NCI-H524 treated with DMSO at 0.1 percent for 48 hours (cell line): ENCODE results near the gene PXMP2.
A peak's percentile ranks its signal among the peaks of the same experiment; 100 is the strongest.

Source experiments
- DNase-seq: peaks from one replicate; lab custom pipeline; 2025; lab: John Stamatoyannopoulos, UW

Gene PXMP2

DNA sequence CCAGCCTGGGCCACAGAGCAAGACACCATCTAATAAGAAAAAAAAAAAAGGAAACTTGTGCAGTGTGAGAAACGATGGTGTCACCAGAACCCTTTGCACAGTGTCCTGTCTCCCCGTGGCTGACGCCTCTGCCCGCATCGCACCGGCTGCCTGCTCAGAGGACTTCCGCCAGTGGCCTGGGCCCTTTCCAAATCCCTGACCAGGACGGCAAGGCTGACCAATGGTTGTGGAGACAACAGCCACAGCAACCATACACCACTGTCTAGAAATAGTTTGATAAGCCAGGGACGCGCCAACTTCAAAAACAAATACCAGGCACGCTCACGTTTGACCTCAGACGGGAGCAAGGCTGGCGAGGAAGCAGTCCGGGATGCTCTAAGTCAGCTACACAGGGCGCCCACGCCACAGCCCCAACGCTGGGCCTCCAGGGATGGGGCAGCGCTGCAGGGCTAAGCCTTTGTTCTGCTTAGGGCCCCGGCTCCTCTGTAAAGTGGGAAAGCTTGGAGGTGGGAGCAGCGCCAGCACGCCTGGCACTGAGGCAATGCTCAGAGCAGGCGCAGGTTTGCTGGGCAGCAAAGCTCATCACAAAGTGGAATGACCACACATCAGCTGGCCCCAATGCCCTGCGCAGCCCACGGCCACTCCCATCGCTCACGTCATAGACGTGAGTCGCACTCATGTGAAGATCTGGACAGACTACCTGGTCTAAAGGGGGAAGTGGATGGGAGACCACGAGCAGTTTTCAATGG, 35.8 kb downstream of the PXMP2 start:
- no peak for DNase-seq

DNA sequence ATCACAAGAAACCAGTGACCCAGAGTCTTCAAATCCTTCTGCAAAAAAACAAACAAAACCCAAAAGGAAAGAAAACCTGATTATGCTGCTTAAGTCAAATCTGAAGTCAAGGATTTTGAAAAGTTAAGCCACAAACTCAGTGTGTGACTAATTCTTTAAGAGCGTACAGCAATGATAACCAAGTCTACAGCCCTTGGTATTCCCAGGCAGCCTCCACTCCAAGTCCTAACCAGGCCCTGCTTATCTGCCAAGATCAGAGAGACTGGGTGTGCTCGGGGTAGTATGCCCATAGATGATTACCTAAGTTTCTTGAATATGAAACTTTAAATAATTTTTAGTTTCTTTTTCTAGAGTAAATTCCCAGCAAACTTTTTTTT, 36.4 kb downstream of the PXMP2 start:
- no peak for DNase-seq

- DNase-seq: peak; percentile 36
These were observed 37.3 kb downstream of the PXMP2 start for GRCh38 chr12:132724506-132725241.

- no peak for DNase-seq
These were observed 39.0 kb downstream of the PXMP2 start for GRCh38 chr12:132726386-132726785.

DNA sequence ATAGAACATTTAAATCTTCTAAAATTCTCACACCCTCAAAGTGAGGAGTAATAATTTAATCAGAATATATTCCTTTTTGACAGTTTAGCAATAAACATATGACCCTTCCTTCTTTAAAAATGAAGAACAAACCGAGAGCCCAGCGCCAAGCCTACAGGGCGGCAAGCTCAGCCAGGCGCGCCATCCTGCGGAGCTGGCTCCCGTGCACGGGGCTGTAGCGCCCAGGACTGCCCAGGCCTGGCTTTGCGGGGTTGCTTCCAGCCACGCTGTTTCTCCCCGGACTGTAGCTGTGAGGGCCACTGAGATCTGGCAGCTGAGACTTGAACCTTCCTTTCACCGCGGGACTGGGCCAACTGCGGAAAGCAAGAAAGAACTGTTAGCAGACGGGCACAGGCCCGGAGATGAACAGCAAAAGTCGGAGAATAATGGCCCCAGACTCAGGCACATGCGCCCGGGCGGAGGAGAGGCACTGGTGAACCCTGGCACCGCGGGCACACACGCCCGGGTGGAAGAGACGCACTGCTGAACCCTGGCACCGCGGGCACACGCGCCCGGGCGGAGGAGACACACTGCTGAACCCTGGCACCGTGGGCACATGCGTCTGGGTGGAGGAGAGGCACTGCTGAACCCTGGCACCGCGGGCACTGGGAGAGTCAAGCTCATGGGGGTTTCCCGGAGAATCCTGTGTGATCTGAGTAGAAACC, 39.9 kb downstream of the PXMP2 start:
- DNase-seq: no peak

DNA sequence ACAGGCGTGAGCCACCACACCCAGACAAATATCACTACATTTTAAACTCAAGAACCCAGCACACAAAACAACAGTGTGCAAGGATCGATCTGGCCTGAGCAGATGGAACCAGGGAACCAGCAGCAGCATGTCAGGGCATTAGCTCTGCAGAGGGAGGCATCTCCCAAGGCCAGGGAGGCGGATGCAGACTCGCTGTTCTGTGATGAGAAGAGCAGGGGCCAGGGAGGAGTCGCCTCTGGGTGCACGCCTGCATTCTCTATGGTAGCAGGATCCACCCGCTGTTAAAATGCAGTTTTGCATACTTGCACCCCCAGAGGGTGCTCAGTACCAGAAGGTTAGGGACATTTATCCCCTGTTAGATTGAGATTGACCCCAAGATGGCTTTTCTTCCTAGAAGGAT, 41.1 kb downstream of the PXMP2 start:
- no peak for DNase-seq

DNA sequence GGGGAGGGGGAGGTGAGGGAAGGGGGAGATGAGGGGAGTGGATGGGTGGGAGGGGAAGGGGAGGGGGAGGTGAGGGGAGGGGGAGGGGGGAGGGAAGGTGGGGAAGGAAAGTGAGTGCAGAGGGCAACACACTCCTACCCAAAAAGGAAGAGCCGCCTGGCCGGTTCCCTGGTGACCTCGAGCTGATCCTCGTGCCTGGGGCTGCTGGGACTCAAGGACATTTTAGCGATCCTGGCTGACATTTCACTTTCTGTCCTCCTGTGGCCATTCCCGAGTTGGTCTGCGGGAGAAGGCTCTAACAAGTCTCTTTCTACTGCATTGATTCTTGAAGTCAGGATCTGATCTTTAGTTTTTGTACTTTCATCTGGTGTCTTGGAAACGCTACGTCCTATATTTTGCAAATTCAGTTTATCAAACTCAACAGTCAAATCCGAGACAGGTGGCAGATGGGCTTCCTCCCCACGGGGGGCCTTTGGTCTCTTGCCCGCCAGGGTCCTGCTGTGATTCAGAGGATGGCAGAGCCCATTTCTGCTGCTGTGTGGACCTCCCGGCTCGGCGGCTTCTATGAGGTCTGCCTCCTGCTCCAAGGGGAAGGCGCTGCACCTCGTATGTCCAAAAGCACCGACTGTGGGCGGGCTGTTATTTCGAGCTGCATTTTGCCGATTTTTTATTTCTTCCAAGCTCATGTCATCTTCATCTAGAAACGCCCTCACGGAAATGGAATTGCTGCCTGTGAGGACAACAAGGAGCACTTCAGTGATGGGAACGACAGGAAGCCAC, 42.3 kb downstream of the PXMP2 start:
- DNase-seq: peak; percentile 18

DNA sequence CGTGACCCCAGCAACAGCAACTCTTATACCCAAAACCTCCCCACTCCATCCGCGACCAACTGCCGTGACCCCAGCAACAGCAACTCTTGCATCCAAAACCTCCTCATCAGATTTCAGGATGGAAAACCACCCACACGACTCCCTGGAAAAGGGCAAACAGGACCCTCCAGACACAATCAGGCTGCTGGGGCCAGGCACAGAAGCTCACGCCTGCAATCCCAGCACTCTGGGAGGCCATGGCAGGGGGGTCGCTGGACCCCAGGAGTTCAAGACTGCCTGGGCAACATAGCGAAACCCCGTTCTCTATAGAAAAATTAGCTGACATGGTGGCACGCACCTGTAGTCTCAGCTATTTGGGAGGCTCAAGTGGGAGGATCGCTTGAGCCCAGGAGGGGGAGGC, 43.0 kb downstream of the PXMP2 start:
- no peak for DNase-seq

GRCh38 chr12:132731574-132731973, 44.2 kb downstream of the PXMP2 start:
- DNase-seq: no peak

DNA sequence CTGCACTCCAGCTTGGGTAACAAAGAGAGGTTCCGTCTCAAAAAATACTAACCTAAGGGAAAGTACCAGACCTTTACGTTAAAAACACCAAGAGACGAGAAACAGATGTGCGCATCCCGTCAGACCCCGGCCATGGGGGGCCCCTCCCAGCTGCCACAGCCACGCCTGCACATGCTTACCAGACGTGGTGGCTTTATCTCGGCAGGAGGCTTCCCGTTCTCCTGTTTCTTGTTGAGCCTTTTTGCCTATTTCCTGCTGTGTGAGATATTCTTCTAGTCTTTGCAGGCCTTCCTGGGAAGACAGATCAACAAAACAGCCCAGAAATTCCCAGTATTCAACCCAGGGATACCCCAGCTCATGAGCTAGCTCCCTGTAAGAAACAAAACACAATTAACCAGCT, 46.8 kb downstream of the PXMP2 start:
- DNase-seq: no peak

- no peak for DNase-seq
These were observed 48.1 kb downstream of the PXMP2 start for GRCh38 chr12:132735496-132735895.

GRCh38 chr12:132736378-132736777, 49.0 kb downstream of the PXMP2 start:
- no peak for DNase-seq

- DNase-seq: no peak
These were observed 49.5 kb downstream of the PXMP2 start for GRCh38 chr12:132736913-132737312.

- no peak for DNase-seq
These were observed 52.4 kb downstream of the PXMP2 start for GRCh38 chr12:132739600-132740312.

GRCh38 chr12:132740313-132740646, 52.9 kb downstream of the PXMP2 start:
- DNase-seq: no peak

GRCh38 chr12:132740652-132741051, 53.3 kb downstream of the PXMP2 start:
- DNase-seq: no peak

GRCh38 chr12:132741620-132742019, 54.2 kb downstream of the PXMP2 start:
- DNase-seq: no peak

GRCh38 chr12:132743831-132744230, 56.4 kb downstream of the PXMP2 start:
- no peak for DNase-seq

DNA sequence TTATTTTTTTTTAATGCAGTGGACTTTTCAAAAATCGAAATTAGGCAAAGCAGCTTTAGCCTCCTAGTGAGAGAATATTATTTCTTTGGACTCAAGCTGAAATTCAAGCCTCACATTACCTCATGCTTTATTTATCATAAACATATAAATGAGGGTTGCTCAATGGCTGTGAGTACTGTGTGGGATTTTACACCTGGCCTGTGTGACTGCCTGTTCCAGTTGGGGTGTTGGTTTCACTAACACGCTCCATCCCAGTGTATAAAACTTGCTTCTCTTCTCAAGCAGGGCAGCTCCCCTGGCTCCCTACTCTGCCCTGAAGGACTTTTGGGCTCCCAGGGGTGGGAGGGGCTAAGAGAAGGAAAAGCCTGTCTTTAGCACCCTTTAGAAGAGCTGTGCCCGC, 59.2 kb downstream of the PXMP2 start:
- DNase-seq: no peak

DNA sequence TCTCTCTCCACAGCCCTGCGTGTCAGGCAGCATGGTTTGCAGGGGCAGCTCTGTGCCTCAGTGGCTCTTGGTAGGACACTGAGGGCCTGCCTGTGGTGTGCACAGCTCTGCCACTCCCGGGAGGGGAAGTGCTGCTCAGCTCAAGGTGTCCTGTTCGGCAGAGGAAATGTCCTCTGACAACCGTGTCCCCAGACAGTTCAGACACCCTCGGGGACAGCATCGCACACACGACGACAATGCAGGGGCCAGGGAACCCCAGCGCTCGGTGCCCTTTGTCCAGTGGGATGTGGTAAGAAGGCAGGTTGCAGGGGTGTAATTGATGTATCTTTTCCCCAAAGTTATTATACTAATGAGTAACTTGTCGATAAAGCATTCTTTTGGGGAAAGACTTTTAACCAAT, 60.0 kb downstream of the PXMP2 start:
- no peak for DNase-seq

DNA sequence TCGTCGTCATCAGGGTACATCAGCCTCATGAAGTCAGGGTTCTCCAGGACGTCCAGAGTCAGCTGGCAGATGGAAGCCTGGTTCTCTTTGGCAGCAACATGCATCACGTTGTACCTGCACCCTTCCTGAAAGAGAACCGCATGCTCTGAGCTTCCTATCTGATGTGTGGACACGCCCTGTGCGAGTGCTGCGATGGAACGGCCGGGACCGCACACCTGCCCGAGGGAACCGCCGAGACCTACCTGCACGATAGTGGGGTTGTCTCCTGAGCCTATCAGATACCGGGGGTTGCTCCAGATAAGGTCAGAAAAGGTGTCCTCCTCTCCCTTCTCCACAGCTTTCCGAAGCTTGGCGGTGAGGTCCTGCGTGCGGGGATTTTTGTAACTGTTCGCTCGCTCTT, 60.5 kb downstream of the PXMP2 start:
- DNase-seq: no peak

DNA sequence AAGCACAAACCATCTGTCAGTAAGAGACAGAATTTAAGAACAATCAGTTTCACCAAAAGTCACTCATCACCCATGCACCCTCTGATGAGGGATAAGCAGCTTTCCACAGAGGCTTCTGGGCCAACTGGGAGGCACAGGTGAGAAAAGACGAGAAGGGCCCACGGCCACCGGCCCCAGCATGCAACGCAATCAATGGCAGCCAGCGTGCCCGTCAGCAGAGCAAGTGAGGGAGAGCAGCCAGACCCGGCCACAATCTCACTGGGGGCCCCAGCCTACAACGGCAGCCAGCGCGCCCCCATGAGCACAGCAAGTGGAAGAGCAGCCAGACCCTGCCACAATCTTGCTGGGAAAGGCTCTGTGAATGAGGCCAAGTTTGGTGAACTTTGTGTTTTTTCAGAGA, 60.9 kb downstream of the PXMP2 start:
- DNase-seq: no peak
